GM21723 (cell line): ENCODE results near the gene PRG2.
A peak's percentile ranks its signal among the peaks of the same experiment; 100 is the strongest.
"Not testable (repeated sequence)": the region's sequence is repeated elsewhere in the genome, so short reads cannot be mapped to it uniquely, and the experiment has no call there.

Experiments
- ATAC-seq: cut with Tn5 transposase; IDR thresholded peaks from one replicate; pipeline ENCODE4 v1.9.1; 2021; ENCODE audit warnings: mild to moderate bottlenecking, moderate library complexity; ENCODE audit not compliant: unreplicated experiment

Gene PRG2

DNA sequence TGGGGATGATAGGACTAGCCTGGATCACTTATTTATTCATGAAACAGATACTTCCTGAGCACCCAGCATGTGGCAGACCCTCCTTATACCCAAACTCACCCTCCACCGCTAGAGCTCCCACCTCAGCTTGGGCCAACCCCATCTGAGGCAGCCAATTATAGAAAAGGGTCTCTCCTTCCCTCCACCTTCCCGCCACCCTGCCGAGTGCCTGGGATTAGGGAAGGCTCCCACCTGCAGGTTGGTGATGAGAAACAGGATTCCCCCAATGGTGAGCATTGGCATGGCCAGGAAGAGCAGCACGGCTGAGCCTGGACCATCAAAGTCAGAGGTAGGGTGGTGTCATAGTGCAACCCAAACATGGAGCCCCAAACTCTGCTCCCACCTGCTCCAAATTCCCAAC is 30.6 kb upstream of the PRG2 start:
- no peak for ATAC-seq

DNA sequence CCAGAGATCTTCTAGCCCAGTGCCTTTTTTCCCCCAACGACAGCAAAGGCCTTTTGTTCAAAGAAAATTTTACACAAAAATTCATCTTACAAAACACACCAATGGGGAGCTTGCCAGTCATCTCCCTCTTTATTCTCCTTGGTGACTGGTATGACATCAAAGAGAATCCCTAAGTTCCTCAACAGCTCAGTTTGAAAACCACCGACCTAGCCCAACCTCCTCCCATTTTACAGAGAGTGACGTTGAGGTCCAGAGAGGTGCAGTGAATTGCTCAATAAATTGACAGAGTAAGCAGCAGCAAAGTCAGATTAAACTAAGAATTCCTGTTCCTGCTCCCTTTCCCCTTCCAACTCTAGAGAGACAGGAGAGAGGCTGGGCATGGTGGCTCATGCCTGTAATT is 28.7 kb upstream of the PRG2 start:
- ATAC-seq, result no peak

GRCh38 chr11:57418131-57418530 is 27.7 kb upstream of the PRG2 start:
- no peak for ATAC-seq

GRCh38 chr11:57417056-57417455 is 26.6 kb upstream of the PRG2 start:
- no peak for ATAC-seq

- ATAC-seq, result no peak
These were observed 26.0 kb upstream of the PRG2 start for GRCh38 chr11:57416436-57416835.

- no peak for ATAC-seq
These were observed 24.3 kb upstream of the PRG2 start for GRCh38 chr11:57414612-57415212.

DNA sequence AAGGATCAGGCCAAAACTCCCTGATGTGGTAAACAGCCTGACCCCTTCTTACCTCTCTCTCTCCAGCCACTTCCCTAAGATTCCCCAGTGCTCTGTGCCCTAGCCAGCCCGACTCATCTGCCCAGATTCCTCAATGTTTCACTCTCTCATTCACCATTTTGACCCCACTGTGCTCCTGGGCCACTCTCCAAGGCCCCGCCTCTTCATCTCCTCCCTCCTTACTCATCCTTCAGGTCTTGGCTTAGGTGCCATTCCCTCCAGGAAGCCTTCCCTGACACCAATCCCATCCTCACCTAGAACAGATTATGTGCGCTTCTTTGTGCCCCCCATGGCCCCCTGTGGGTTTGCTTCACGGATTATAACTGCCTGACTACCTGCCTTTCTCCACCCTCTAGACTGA is 23.2 kb upstream of the PRG2 start:
- no peak for ATAC-seq

GRCh38 chr11:57410287-57410686 is 19.8 kb upstream of the PRG2 start:
- ATAC-seq, result no peak

DNA sequence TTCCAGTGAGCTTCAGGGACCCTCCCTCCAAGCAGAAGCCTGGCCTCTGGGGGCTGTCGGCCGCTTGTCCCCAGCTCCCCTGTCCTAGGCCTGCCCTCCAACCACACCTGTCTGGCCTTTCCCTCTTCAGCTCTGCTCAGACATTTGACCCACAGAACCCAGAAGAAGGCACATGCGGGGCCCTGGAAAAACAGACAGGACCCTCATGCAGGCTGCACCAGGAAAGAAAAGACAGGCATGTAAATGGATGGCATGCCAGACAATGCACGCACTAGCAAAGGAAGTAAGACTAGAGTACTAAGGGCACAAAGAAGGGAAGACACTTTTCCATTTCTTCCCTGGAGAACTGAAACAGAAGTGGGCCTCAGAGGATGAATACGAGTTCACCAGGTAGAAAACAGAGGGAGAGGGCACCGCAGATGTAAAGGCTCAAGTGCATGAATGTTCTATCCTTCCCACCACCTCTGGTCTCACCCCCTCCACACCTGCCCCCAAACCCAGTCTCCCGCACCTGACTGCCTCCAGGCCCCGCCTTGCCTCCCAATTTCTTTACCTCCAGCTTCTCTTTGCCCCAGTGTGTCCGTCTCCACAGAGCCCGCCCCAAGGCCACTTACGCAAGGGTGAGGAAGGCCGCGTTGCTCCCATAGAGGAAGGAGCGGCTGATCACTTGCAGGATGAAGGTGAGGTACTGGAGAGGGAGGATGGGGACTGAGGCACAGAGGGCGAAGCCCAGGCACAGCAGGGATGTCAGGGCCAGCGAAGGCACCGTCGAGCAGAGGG is 19.1 kb upstream of the PRG2 start:
- ATAC-seq, result no peak

DNA sequence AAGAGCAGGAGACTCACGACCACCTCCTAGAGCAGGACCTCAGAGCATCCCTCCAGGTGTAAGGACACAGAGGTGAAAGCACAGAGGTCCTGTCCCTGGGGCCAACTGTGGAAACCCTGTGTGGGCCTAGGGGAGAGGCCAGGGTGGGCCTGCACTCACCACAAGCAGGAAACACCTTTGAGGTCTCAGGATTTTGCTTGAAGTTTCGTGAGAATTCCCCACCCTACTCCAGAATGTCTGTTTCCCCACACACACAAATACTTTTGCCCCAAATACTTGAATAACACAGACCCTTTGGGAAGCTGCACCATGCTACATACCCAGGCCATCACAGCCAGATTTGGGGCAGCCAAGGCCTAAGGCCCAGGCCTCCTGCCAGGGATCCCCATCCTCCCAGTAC is 18.3 kb upstream of the PRG2 start:
- no peak for ATAC-seq

DNA sequence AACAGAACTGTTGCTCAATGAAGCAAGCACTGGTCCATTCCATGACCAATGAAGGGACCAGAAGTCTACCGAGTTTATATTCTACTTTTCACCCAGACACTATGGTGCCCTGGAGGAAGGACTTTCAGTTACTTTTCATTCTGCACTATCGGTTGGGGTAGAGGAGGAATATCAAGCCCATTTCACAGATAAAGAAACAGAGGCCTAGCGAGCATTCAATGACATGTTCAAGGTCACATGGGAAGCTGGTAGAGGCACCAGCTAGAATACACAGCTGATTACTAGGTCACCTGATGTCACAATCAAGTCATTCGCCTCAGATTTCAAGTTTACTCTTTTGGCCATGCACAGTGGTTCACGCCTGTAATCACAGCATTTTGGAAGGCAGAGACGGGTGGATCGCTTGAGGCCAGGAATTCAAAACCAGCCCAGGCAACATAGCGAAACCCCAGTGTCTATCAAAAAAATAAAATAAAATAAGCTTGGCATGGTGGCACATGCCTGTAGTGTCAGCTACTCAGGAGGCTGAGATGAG is 17.6 kb upstream of the PRG2 start:
- no peak for ATAC-seq

- no peak for ATAC-seq
These were observed 16.8 kb upstream of the PRG2 start for GRCh38 chr11:57407010-57407920.

DNA sequence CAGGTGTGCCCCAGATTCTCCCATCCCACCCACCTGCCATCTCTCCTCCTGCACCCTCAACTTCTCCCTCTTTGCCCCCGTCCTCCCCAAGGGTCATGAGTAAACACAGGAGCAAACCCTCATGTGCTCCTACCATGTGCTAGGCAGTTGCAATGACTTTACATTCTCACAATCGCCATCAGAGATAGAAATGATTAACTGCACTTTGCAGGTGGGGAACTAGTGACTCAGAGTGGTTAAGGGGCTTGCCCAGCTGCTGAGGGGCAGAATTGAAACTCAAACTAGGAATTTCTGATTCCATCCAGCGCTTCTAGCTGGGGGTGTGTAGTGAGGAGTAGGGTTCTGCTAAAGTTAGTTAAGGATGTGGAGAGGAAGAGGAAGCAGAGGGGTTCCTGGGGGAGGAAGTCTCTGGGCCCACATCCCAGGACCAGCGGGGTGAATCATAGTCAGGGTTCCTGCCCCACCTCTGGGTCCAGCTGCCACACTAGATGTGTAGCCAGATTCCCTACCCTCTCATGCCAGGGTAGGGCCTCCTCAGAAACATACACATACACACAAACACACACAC is 16.0 kb upstream of the PRG2 start:
- peak; percentile 69 for ATAC-seq

- ATAC-seq, result no peak
These were observed 14.9 kb upstream of the PRG2 start for GRCh38 chr11:57405271-57405860.

- no peak for ATAC-seq
These were observed 13.3 kb upstream of the PRG2 start for GRCh38 chr11:57403802-57404147.

- ATAC-seq, result not testable (repeated sequence)
These were observed 12.8 kb upstream of the PRG2 start for GRCh38 chr11:57403003-57403801.

- ATAC-seq, result no peak
These were observed 11.9 kb upstream of the PRG2 start for GRCh38 chr11:57402188-57403002.

DNA sequence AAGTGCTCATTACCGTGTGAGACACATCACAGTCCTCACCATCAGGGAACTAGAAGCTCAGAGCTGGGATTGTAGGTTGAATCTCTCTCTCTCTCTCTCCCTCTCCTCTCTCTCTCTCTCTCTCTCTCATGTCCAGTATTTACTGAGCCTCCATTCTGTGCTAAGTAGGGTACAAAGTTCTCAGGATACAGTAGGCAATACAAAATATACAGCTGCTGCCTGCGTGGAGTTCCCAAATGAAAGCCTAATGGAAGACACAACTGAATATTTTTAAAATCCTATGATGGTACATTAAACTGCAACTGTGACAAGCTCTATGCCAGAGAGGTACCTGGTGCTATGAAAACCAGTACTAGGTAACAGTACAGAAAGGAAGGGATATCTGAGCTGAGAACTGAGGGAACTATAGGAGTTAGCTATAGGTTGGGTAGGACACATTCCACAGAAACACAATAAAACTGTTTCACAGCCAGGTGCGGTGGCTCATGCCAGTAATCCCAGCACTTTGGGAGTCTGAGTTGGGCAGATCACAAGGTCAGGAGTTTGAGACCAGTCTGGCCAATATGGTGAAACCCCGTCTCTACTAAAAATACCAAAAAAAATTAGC is 9.6 kb upstream of the PRG2 start:
- no peak for ATAC-seq

DNA sequence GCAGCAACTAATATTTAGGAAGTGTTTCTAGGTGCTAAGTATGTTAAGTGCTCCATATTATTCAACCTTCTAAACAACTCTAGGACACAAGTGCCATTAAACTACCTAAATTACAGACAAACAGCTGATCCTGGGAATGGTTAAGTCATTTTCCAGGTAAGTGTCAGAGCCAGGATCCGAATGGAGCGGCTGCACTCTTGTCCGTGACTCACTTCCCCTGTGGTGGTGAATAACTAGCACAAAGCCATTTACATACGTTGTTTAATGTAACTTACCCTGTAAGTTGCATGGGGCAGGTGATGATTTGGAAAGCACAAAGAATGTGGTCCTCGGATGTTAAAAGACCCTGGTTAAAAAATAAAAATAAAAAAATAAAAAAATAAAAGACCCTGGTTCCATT is 8.8 kb upstream of the PRG2 start:
- ATAC-seq, result no peak
